Thyroid gland (tissue), 4 donors: ENCODE measurements around the gene ACKR3.

Source experiments
- POLR2A ChIP-seq, 2 donors: fragments of 450-650 bp; IDR thresholded peaks; one replicate each; pipeline ENCODE4 v1.6.1; 2017; ENCODE audit warnings: antibody characterized with exemption in 2 of 2, mild to moderate bottlenecking in 2 of 2, moderate library complexity in 1 of 2
- TF ChIP-seq, protein P1 (sequence below), 6 experiments: fragments of 200-600 bp in 3 of 6; fragments of 450-650 bp in 3 of 6; sonication (generic) in 3 of 6; IDR thresholded peaks; one replicate each; pipeline ENCODE4 v1.5.1; 2016 to 2019; ENCODE audit warnings: antibody characterized with exemption in 6 of 6, mild to moderate bottlenecking in 2 of 6, inconsistent platforms in 1 of 6, moderate library complexity in 1 of 6

DNA sequence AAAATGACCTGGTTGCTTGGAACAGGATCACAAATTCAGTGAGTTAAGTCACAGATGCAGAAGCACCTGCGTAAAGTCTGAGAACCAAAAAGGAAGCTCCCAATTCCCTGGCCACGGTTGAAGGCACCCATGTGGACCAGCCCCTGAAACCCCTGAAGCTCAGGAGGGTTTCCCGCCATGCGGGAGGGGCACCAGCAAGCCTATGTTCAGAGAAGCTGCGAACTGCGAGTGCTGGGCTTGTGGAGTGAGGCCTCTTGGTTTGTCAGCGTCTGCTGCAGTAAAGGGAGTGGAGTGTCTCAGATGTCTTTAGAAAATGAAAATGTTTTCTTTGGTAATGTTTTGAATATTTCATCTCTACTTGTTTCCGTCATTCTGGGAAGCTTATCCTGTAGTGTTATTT, 16.1 kb upstream of the ACKR3 start:
- TF ChIP-seq, protein P1, sequence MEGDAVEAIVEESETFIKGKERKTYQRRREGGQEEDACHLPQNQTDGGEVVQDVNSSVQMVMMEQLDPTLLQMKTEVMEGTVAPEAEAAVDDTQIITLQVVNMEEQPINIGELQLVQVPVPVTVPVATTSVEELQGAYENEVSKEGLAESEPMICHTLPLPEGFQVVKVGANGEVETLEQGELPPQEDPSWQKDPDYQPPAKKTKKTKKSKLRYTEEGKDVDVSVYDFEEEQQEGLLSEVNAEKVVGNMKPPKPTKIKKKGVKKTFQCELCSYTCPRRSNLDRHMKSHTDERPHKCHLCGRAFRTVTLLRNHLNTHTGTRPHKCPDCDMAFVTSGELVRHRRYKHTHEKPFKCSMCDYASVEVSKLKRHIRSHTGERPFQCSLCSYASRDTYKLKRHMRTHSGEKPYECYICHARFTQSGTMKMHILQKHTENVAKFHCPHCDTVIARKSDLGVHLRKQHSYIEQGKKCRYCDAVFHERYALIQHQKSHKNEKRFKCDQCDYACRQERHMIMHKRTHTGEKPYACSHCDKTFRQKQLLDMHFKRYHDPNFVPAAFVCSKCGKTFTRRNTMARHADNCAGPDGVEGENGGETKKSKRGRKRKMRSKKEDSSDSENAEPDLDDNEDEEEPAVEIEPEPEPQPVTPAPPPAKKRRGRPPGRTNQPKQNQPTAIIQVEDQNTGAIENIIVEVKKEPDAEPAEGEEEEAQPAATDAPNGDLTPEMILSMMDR (IDR thresholded peaks at IDR 0.05) = no peak
- TF ChIP-seq POLR2A (IDR thresholded peaks at IDR 0.05) = no peak
